Measurements from ENCODE around the gene ZG16. TPM values are rescaled to one million over a fixed set of nuclear protein-coding genes. Genes with fewer than 3 reads are reported as not detected.

Gene ZG16
- total and polyA plus RNA-seq, 12 donors: 0.01 TPM; not detected in 11

DNA sequence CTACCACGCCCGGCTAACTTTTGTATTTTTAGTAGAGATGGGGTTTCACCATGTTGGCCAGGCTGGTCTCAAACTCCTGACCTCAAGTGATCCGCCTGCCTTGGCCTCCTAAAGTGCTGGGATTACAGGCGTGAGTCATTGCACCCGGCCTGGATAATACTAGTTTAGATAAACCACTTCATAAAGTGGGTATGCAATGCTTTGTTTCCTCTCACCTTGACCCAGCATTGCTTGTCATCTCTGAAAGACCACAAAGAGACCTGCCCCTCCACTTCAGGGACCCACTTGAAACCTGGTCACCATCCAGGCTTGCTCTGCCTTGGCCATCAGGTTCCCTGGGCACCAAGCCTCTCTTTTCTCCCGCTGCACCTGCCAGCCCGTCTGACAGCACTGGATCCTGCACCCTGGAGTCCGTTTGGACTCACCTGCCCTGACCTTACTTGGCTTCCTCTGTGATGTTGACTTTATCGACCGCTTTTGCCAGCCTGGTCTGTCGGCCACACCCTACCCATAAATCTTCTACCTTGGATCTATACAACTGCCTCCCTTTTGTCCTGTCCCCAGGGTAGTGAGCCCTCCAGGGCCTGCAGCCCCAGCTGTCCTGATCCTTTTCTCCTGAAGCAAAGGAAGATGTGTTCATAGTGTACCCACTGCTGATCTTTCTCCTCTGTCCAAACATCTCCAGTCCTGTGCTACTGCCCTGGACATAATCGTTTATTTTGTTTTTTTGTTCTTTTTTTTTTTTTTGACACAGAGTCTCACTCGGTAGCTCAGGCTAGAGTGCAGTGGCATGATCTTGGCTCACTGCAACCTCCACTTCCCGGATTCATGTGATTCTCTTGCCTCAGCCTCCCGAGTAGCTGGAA lies 12.7 kb upstream of the ZG16 start:
- TF ChIP-seq, protein P1, sequence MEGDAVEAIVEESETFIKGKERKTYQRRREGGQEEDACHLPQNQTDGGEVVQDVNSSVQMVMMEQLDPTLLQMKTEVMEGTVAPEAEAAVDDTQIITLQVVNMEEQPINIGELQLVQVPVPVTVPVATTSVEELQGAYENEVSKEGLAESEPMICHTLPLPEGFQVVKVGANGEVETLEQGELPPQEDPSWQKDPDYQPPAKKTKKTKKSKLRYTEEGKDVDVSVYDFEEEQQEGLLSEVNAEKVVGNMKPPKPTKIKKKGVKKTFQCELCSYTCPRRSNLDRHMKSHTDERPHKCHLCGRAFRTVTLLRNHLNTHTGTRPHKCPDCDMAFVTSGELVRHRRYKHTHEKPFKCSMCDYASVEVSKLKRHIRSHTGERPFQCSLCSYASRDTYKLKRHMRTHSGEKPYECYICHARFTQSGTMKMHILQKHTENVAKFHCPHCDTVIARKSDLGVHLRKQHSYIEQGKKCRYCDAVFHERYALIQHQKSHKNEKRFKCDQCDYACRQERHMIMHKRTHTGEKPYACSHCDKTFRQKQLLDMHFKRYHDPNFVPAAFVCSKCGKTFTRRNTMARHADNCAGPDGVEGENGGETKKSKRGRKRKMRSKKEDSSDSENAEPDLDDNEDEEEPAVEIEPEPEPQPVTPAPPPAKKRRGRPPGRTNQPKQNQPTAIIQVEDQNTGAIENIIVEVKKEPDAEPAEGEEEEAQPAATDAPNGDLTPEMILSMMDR (IDR thresholded peaks at IDR 0.05): no peak
- no peaks in the 10 kb centered on the region for H3K36me3 ChIP-seq
- no peak for DNase-seq
- no peaks in the 10 kb centered on the region for H3K4me1 ChIP-seq
- WGBS, 2 donors: 61 to 70% methylated on average over 15 of the region's 15 CpGs
- peaks cover 0 to 11% (median 0%) of the 10 kb centered on the region in 7 donors for H3K27me3 ChIP-seq
- peak in 2 of 8 donors; percentile 65 to 71 for ATAC-seq
- no peak overlapping the region for H3K4me3 ChIP-seq
- H3K27ac ChIP-seq: no peak overlapping the region
- H3K9me3 ChIP-seq: no peaks in the 10 kb centered on the region
- intact Hi-C loops (cut with DNase I): no loop called here

DNA sequence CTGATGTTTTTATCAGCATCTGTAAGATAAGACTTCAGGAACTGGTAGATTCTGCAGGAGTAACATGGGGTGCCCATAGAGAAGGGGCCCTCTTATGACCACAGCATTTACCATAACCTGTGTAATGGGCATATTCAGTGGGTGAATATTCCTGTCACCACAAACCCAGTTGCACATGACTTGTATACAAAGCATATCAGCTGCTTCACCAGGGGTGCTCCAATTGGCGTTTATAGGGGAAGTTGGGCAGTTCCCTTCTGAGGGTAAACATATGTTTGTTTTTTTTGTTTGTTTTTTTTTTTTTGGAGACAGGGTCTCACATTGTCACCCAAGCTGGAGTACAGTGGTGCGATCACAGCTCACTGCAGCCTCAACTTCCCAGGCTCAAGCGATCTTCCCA lies 11.5 kb upstream of the ZG16 start:
- Histone ChIP-seq H3K4me1 (no peaks in the 10 kb centered on the region), H3K4me3 (no peak overlapping the region), H3K9me3 (no peaks in the 10 kb centered on the region), H3K36me3 (no peaks in the 10 kb centered on the region), H3K27ac (no peak overlapping the region), H3K27me3 (peaks cover 0 to 9% (median 0%) of the 10 kb centered on the region in 7 donors)
- no peak for DNase-seq
- no peak for ATAC-seq
- TF ChIP-seq, protein P1 (IDR thresholded peaks at IDR 0.05): no peak
- intact Hi-C loops (cut with DNase I): no loop called here
- 89 to 90% methylated on average over 3 of the region's 3 CpGs for WGBS, 2 donors

GRCh38 chr16:29767062-29767461 lies 11.0 kb upstream of the ZG16 start:
- DNase-seq (no peak), ATAC-seq (no peak)
- TF ChIP-seq, protein P1 (IDR thresholded peaks at IDR 0.05): no peak
- WGBS, 2 donors: 87 to 90% methylated on average over 3 of the region's 3 CpGs
- no peaks in the 10 kb centered on the region for H3K4me1 ChIP-seq
- no peak overlapping the region for H3K27ac ChIP-seq
- H3K36me3 ChIP-seq: no peaks in the 10 kb centered on the region
- H3K4me3 ChIP-seq: no peak overlapping the region
- peaks cover 0 to 8% (median 0%) of the 10 kb centered on the region in 7 donors for H3K27me3 ChIP-seq
- intact Hi-C loops (cut with DNase I): no loop called here
- no peaks in the 10 kb centered on the region for H3K9me3 ChIP-seq

DNA sequence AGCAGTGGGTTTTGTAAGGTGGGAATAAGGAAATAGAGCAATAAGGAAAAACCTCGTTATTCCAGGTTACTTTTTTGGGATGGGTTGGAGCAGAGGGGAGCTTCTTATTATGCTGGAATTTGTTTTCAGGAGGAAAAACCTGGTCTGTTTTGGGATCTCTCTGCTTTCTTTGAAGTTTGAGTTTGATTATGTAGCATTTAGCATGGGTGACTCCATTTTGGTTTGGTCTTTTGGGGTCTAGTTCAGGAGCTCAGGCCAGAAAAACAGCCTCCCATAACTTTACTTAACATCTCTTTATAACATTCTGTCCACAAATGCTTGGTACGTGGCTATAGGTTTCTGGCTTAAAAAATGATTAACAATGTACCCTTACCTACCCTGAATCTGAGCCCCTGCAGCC lies 8.5 kb upstream of the ZG16 start:
- TF ChIP-seq, protein P1 (IDR thresholded peaks at IDR 0.05): no peak
- no peak overlapping the region for H3K4me3 ChIP-seq
- H3K9me3 ChIP-seq: no peaks in the 10 kb centered on the region
- ATAC-seq (no peak), DNase-seq (no peak)
- intact Hi-C loops (cut with DNase I): no loop called here
- H3K4me1 ChIP-seq: peaks cover 0 to 3% (median 0%) of the 10 kb centered on the region in 9 donors
- no peak overlapping the region for H3K27ac ChIP-seq
- WGBS, 2 donors: 83 to 84% methylated on average over 2 of the region's 2 CpGs
- peaks cover 0 to 2% (median 0%) of the 10 kb centered on the region in 7 donors for H3K27me3 ChIP-seq
- H3K36me3 ChIP-seq: no peaks in the 10 kb centered on the region
